ENCODE results near the gene INF2.

DNA sequence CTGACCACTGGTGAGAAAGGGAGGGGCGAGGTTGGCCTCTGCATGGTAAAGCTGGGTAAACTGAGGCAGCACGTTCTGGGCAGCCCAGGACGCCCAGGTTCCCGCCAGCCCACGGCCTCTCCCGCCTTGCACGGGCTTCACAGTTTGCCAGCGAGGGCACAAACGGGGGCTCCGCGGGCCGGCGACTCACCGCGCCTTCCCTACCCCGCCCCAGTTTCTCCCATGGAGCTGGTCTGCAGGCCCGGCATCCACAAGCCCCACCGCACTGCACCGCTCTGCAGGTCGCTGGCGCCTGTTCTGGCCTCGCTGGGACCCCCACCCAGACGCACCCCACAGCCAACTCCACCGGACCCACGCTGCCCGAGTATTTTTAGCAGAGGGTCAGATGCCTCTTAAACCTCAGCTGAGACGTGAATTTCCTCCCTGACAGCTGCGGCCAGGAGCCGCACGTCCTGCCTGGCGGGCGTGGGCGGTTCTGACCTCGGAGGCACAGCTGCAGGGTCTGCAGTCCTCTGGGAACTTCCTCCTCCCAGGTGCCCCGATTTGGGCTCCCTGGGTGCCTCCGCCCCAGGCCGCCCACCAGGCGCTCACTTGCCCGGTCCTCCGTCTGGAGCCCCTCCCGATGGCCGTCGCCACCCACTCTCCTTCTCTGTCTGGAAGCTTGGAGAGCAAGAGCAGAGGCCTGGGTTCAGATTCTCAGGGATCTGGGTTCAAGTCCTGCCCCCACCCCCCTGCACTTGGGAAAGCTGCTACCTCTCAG, 29.5 kb upstream of the INF2 start:
- TF ChIP-seq STAT1 (IDR thresholded peaks at IDR 0.05; ENCODE audit: unreplicated experiment): no peak
- TF ChIP-seq, protein P1, sequence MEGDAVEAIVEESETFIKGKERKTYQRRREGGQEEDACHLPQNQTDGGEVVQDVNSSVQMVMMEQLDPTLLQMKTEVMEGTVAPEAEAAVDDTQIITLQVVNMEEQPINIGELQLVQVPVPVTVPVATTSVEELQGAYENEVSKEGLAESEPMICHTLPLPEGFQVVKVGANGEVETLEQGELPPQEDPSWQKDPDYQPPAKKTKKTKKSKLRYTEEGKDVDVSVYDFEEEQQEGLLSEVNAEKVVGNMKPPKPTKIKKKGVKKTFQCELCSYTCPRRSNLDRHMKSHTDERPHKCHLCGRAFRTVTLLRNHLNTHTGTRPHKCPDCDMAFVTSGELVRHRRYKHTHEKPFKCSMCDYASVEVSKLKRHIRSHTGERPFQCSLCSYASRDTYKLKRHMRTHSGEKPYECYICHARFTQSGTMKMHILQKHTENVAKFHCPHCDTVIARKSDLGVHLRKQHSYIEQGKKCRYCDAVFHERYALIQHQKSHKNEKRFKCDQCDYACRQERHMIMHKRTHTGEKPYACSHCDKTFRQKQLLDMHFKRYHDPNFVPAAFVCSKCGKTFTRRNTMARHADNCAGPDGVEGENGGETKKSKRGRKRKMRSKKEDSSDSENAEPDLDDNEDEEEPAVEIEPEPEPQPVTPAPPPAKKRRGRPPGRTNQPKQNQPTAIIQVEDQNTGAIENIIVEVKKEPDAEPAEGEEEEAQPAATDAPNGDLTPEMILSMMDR (conservative IDR thresholded peaks at IDR 0.05; ENCODE audit: low read depth in 2 of 2): no peak
- no peak for TF ChIP-seq EZH2 (IDR thresholded peaks at IDR 0.05; ENCODE audit: low read depth, unreplicated experiment)
- TF ChIP-seq, protein P2, sequence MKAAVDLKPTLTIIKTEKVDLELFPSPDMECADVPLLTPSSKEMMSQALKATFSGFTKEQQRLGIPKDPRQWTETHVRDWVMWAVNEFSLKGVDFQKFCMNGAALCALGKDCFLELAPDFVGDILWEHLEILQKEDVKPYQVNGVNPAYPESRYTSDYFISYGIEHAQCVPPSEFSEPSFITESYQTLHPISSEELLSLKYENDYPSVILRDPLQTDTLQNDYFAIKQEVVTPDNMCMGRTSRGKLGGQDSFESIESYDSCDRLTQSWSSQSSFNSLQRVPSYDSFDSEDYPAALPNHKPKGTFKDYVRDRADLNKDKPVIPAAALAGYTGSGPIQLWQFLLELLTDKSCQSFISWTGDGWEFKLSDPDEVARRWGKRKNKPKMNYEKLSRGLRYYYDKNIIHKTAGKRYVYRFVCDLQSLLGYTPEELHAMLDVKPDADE (IDR thresholded peaks at IDR 0.05): no peak
- no peak for TF ChIP-seq ZNF331 (CRISPR knock-in tag; IDR thresholded peaks at IDR 0.05; ENCODE audit: low read depth)
- no peak for TF ChIP-seq EZH2phosphoT487 (IDR thresholded peaks at IDR 0.05; ENCODE audit: unreplicated experiment)
- no peak for TF ChIP-seq POLR2AphosphoS5 (IDR thresholded peaks at IDR 0.05; ENCODE audit: low read depth)
- TF ChIP-seq, protein P3, sequence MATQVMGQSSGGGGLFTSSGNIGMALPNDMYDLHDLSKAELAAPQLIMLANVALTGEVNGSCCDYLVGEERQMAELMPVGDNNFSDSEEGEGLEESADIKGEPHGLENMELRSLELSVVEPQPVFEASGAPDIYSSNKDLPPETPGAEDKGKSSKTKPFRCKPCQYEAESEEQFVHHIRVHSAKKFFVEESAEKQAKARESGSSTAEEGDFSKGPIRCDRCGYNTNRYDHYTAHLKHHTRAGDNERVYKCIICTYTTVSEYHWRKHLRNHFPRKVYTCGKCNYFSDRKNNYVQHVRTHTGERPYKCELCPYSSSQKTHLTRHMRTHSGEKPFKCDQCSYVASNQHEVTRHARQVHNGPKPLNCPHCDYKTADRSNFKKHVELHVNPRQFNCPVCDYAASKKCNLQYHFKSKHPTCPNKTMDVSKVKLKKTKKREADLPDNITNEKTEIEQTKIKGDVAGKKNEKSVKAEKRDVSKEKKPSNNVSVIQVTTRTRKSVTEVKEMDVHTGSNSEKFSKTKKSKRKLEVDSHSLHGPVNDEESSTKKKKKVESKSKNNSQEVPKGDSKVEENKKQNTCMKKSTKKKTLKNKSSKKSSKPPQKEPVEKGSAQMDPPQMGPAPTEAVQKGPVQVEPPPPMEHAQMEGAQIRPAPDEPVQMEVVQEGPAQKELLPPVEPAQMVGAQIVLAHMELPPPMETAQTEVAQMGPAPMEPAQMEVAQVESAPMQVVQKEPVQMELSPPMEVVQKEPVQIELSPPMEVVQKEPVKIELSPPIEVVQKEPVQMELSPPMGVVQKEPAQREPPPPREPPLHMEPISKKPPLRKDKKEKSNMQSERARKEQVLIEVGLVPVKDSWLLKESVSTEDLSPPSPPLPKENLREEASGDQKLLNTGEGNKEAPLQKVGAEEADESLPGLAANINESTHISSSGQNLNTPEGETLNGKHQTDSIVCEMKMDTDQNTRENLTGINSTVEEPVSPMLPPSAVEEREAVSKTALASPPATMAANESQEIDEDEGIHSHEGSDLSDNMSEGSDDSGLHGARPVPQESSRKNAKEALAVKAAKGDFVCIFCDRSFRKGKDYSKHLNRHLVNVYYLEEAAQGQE (IDR thresholded peaks at IDR 0.05; ENCODE audit: unreplicated experiment): no peak
- no peak for TF ChIP-seq CREB1 (CRISPR knock-in tag; IDR thresholded peaks at IDR 0.05; ENCODE audit: low read depth)
- no peak for TF ChIP-seq JUNB (IDR thresholded peaks at IDR 0.05; ENCODE audit: unreplicated experiment)
- no peak for TF ChIP-seq NANOG (IDR thresholded peaks at IDR 0.05; ENCODE audit: borderline replicate concordance)
- TF ChIP-seq, protein P4, sequence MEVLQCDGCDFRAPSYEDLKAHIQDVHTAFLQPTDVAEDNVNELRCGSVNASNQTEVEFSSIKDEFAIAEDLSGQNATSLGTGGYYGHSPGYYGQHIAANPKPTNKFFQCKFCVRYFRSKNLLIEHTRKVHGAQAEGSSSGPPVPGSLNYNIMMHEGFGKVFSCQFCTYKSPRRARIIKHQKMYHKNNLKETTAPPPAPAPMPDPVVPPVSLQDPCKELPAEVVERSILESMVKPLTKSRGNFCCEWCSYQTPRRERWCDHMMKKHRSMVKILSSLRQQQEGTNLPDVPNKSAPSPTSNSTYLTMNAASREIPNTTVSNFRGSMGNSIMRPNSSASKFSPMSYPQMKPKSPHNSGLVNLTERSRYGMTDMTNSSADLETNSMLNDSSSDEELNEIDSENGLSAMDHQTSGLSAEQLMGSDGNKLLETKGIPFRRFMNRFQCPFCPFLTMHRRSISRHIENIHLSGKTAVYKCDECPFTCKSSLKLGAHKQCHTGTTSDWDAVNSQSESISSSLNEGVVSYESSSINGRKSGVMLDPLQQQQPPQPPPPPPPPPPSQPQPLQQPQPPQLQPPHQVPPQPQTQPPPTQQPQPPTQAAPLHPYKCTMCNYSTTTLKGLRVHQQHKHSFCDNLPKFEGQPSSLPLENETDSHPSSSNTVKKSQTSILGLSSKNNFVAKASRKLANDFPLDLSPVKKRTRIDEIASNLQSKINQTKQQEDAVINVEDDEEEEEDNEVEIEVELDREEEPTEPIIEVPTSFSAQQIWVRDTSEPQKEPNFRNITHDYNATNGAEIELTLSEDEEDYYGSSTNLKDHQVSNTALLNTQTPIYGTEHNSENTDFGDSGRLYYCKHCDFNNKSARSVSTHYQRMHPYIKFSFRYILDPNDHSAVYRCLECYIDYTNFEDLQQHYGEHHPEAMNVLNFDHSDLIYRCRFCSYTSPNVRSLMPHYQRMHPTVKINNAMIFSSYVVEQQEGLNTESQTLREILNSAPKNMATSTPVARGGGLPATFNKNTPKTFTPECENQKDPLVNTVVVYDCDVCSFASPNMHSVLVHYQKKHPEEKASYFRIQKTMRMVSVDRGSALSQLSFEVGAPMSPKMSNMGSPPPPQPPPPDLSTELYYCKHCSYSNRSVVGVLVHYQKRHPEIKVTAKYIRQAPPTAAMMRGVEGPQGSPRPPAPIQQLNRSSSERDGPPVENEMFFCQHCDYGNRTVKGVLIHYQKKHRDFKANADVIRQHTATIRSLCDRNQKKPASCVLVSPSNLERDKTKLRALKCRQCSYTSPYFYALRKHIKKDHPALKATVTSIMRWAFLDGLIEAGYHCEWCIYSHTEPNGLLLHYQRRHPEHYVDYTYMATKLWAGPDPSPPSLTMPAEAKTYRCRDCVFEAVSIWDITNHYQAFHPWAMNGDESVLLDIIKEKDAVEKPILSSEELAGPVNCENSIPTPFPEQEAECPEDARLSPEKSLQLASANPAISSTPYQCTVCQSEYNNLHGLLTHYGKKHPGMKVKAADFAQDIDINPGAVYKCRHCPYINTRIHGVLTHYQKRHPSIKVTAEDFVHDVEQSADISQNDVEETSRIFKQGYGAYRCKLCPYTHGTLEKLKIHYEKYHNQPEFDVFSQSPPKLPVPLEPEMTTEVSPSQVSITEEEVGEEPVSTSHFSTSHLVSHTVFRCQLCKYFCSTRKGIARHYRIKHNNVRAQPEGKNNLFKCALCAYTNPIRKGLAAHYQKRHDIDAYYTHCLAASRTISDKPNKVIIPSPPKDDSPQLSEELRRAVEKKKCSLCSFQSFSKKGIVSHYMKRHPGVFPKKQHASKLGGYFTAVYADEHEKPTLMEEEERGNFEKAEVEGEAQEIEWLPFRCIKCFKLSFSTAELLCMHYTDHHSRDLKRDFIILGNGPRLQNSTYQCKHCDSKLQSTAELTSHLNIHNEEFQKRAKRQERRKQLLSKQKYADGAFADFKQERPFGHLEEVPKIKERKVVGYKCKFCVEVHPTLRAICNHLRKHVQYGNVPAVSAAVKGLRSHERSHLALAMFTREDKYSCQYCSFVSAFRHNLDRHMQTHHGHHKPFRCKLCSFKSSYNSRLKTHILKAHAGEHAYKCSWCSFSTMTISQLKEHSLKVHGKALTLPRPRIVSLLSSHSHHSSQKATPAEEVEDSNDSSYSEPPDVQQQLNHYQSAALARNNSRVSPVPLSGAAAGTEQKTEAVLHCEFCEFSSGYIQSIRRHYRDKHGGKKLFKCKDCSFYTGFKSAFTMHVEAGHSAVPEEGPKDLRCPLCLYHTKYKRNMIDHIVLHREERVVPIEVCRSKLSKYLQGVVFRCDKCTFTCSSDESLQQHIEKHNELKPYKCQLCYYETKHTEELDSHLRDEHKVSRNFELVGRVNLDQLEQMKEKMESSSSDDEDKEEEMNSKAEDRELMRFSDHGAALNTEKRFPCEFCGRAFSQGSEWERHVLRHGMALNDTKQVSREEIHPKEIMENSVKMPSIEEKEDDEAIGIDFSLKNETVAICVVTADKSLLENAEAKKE (CRISPR knock-in tag; IDR thresholded peaks at IDR 0.05): no peak
